HUDEP-2 (cell line): ENCODE data around the gene FHIP2A.
A peak's percentile ranks its signal among the peaks of the same experiment; 100 is the strongest.
"Not testable (repeated sequence)": the region's sequence is repeated elsewhere in the genome, so short reads cannot be mapped to it uniquely, and the experiment has no call there.

Experiments
- DNase-seq, 76 experiments: peaks; one replicate each; lab custom pipeline; 2025; ENCODE audit not compliant: unreplicated experiment in 76 of 76; lab: John Stamatoyannopoulos, UW

The FHIP2A gene

DNA sequence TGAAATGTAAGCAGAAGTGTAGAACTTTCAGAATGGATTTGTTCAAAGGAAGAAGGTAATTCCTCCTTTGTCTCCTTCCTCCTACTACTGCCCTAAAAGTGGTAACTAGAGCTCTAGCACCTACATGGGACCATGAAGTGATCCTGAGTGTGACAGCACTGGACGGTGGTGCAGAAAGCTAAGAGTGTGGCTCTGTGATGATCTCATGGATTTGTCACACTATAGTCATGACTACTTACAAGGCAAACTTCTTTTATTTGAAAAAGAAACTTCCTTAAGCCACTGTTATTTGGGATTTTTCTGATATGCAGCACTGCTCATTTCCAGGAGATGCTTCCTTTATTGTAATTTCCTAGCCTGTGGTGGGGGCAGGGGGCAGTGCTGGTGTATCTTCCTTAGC lies 5.8 kb upstream of the FHIP2A start:
- no peak for DNase-seq

DNA sequence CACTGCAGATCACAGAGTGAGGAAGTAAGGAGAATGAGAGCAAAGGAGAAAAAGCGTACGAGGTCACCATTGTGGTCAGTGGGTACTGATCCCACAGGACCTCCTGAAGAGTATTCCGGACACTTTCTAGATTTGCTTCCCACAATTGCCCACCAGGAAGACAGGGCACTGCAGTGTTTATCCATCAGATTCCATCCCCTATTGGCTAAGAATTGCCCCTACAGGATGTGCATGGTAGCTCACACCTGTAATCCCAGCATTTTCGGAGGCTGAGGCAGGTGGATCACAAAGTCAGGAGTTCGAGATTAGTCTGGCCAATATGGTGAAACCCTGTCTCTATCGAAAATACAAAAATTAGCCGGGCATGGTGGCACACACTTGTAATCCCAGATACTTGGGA lies 5.3 kb upstream of the FHIP2A start:
- no peak for DNase-seq

DNA sequence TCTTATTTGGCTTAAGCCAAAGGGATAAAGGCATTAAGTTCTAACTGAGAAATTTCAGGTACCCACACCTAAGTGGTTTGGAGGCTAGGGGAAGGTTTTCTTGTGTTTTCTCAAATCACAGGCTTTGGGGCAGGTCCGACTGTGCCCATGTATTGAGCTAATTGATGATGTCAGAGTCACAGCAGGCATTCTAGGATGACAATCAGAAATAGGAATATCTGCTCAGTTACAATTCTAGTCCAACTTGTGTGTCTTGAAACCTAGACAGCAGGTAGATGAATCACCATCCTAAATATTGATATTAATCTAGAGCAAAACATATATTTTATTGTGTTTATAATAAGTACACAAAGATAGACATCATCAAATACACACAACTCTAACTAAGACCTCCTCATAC lies 2.3 kb upstream of the FHIP2A start:
- DNase-seq, result no peak

DNA sequence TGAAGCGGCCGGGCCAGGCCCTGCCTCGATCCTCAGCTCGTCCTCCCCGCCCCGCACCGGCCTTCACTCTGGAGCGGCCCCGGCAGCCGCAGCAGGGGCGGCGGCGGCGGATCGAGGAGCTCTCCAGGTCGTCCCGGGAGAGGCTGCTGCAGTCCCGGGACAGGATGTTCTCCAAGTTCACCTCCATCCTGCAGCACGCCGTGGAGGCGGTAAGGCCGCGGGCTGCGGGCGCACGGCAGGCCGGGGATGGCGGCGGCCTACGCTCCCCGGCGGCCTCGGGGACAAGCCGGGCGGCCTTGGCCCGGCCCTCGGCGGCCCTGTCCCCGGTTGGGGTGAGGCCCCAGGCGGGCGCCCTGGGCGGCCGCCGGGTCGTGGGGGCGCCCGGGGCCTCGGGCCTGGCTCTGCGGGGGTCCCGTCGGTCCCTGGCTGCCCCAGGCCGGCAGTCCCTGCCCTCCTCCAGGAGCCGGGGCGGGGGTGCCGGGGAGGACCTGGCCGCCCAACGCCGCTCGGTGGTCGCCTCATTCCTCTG lies 399 bp downstream of the FHIP2A start:
- DNase-seq, result peak in 20 of 76 experiments; percentile 17 to 84 (median 52)

DNA sequence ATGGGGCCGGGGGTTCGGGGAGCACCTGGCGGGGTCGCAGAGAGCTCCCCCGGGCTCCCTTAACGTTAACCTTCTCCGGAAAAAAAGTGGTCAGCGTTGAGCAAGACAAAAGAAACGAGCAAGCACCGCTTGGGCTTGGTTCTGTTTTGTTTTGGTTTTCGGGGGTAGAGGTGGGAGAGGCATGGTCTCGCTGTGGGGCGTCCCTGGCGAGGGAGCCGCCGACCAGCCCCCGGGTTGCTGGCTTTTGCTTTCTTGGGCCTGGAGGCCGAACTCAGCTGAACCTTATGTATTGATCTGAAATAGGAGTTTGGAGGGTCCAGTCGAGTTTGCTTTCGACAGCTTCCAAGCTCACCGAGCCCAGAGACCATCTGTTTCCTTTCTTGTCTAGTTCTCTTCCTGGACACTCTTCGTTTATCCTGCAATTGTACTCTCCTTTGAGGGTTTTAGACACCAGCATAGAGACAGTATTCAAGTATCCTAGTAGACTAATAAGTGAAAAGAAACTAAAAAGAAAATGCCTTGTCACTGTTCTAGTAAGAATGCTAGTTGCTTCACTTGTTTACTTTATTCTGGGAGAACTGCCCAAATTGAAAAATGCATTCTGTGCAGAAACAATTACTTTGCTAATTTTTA lies 980 bp downstream of the FHIP2A start:
- DNase-seq, result peak in 26 of 76 experiments; percentile 3 to 37 (median 18)

DNA sequence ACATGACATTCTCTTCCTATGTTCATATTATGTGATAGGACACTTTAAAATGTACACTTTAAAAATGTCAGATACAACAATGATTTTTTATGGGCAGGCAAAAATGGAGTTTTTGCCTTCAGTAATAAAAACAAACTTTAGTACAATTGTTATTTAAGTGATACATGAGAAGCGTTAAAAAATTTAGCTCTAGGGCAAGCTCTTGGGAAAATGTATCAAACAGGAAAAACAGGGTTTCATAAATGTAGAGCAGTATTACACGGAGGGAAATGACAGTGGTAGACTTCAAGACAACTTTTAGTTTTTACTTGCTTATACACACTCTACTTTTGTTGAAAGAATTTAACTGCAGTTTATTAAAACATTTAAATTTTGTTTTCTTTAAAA lies 1.5 kb downstream of the FHIP2A start:
- DNase-seq, result no peak

DNA sequence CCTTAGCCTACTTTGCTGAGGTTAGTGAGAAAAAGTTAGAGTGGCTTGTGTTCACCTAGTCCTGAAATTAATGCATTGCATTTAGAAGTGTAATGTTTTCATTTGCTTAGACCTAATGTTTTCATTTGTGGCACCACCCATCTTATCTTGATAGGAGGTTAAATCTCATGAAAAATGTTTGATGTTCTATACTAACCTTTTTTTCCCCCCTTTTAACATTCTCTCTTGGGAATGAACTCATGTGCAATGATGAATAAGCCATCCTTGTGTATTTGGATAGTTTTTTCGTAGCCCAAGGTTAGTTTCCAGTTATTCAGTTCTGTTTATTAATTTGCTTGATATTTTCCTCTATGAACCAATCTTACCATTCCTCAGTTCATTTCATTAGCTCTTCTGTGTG lies 2.8 kb downstream of the FHIP2A start:
- DNase-seq, result no peak

DNA sequence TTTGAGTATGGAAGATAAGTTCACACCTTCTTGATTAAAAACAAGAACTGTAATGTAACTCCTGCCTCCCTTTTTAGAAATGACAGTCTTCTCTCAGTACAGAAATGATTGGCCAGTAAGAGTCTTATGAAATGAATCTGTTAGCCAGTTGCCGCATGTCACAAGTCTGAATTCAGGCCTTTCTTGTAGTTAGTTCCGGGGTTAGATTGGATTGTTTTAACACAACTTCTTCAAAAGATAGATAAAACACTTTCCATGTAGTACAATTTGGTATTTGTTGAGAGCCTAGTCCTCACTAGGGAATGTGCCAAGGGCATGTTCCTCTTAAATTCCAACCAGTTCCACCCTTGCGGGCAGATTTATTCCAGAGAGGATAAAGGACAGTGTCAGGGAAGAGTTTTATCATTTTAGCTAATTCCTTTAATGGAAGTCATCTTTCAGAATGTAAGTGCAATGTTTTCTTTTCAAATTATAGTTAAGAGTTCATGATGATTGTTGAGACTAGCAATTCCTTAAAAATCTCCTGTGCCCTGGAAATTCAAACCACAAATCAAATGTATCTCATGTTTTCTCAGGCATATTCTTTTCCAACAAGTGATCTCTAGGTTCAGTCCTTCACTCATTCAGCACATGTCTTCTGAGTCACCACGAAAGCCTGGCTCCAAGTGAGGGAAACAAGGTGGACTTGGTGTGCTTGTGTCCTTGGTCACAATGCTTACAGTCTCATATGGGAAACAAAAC lies 4.1 kb downstream of the FHIP2A start:
- no peak for DNase-seq

DNA sequence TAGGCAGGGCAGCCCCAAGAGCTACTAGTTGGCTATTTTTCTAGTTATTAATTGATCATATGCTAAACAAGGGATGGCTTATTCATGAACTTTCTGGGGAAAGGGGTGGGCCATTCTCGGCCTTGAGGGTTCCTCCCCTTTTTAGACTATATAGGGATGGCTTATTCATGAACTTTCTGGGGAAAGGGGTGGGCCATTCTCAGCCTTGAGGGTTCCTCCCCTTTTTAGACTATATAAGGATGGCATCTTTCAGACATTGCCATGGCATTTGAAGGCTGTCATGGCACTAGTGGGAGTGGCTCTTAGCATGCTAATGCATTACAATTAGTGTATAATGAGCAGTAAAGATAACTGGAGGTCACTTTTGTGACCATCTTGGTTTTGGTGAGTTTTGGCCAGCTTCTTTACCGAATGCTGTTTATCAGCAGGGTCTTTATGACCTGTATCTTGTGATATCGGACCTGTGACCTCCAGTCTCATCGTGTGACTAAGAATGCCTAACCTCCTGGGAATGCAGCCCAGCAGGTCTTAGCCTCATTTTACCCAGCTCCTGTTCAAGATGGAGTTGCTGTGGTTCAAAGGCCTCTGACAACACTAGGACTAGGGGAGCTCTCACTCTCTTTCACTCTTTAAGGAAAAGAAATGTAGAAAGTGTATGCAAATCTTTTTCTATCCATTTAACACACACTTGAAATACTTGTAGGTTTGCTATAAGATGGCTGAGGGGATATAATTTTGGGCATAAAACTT lies 7.8 kb downstream of the FHIP2A start:
- DNase-seq, result no peak

DNA sequence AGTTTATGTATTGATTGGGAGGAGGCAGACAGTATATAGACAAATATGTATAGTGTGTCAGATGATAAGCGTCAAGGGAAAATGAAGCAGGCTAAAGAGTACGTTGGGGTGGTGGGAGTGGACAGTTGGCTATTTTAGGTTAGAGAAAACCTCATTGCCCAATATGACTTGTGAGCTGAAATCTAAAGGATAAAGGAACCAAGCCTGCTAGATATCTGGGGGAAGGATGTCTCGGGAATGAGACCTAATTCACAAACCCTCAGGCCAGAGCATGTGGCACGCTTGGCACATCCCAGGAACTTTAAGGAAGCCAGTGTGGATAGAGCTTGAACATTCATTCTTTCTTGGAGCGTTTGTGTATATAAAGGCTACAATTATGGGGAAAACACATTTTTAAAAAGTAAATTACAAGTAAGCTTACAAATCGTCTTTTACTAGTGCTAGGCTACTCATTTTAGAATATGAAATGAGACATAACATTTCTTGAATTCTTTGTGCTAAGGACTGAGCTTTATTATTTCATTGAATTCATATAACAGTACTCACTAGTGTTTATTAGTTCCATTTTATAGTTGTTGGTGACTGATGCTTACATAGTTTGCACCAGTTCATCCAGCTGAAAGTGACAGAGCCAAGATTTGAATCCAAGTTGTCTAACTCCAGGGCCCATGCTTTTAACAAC lies 9.7 kb downstream of the FHIP2A start:
- no peak for DNase-seq

DNA sequence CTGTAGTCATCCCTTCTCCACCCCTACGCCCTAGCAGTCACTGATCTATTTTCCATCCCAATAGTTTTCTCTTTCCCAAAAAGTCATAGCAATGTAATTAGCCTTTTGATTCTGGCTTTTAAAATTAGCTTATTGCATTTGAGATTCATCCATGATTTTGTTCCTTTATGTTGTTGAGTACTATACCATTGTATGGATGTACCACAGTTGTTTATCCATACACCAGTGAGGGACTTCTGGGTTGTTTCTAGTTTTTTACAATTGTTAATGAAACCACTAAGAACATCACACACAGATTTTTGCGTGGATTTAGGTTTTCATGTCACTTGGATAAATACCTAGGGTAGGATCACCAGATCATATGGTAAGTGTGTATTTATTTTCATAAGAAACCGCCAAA lies 16.1 kb downstream of the FHIP2A start:
- no peak for DNase-seq

DNA sequence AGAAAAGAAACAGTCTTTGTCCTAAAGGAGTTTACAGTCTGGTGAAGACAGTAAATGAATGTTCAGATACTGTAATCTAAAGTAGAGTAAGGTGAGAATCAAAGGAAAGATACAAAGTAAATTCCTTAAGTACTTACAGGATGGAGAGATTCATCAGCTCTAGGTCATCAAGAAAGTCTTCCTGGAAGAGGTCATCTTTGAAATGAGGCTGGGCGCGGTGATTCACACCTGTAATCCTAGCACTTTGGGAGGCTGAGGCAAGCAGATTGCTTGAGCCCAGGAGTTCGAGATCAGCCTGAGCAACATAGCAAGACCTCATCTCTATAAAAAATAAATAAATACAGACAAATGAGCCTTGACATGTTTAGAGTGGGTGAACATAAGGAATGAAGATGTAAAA lies 18.3 kb downstream of the FHIP2A start:
- DNase-seq, result no peak

DNA sequence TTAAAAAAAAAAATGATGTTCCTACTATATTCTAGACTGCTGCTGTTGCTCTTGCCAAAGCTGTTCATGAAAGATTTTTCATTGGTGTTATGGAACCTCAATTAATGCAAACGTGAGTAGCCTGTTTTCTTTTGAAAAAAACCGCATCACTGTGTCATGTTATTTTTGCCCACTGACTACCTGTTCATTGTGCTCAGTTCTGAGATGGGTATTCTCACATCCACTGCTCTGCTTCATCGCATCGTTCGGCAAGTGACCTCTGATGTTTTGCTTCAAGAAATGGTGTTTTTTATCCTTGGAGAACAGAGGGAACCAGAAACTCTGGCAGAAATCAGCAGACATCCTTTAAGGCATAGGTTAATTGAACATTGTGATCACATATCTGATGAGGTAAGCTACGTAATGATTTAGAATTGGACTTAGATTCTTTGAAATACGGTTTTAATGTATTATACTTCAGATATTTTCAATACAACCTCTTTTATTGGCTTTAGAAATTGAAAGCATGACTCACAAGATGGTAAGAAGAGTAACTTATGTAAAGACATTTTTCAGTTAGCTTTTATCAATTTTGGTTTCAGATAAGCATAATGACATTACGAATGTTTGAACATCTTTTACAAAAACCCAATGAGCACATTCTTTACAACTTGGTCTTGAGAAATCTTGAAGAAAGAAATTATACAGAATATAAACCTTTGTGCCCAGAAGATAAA lies 24.6 kb downstream of the FHIP2A start:
- no peak for DNase-seq

DNA sequence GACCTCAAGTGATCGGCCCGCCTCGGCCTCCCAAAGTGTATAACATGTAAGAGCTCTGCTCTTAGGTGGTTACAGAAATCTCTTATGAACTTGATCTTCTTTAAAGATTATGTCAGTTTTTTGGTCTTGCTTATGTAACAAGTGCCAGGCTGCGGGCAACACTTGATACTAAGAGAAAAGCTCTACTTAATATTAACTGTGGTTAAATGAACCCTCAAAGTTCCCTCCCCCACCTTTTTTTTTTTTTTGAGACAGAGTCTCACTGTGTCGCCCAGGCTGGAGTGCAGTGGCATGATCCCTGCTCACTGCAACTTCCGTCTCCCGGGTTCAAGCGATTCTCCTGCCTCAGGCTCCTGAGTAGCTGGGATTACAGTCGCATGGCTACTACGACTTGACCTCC lies 25.9 kb downstream of the FHIP2A start:
- not testable (repeated sequence) for DNase-seq

DNA sequence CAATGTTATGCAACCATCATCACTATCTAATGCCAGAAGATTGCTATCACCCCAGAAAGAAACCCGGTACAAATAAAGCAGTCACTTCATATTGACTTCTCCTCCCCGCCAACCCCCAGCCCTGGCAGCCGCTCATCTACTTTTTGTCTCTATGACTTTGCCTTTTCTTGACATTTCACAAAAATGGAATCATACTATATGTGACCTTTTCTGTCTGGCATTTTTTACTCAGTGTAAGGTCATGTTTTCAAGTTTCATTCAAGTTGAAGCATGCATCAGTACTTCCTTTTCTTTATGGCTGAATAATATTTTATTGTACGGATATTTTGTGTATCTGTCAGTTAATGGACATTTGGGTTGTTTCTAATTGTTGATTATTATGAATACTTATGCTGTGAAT lies 28.1 kb downstream of the FHIP2A start:
- no peak for DNase-seq

DNA sequence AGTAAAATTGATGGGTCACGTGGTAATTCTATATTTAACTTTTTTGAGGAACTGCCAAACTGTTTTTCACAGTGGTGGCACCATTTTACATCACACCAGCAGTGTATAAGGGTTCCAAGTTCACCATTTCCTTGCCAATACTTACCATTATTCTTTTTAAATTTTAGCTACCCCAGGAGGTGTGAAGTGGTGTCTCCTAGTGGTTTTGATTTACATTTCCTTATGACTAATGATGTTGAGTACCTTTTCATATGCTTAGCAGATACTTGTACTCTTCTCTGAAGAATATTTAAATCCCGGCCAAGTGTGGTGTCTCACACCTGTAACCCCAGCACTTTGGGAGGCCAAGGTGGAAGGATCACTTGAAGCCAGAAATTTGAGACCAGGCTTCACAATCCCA lies 28.5 kb downstream of the FHIP2A start:
- DNase-seq, result no peak

DNA sequence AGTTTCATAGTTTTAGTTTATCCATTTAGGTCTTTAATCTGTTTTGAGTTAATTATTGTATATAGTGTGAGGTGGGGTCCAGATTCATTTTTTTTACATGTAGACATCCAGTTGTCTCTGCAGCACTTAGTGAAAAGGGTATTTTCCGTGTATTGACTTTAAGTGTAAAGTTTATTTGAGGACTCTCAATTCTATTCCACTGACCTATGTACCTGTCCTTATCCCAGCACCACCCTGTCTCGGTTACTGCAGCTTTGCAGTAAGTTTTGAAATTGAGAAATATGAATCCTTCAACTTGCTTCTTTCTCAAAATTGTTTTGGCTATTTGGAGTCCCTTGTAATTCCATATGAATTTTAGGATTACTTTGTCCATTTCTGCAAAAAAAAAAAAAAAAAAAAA lies 29.8 kb downstream of the FHIP2A start:
- DNase-seq, result no peak

DNA sequence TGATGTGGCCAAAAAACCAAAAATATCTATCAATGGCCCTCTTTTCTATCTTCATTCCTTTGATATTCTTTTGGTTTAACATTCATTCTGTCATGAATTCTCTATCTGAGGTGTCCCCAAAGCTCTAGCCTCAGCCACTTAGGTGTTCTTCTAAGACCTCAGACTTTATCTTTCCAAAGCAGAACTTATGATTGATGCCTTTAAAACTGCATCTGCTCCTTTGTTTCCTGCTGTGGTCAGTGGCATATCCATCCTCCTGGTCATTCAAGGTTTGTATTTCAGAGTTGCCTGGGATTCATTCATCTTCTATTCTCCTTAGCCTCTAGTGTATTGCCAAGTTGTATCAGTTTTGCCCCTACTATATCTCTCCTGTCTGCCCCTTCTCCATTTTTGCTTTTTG lies 30.6 kb downstream of the FHIP2A start:
- DNase-seq, result no peak

DNA sequence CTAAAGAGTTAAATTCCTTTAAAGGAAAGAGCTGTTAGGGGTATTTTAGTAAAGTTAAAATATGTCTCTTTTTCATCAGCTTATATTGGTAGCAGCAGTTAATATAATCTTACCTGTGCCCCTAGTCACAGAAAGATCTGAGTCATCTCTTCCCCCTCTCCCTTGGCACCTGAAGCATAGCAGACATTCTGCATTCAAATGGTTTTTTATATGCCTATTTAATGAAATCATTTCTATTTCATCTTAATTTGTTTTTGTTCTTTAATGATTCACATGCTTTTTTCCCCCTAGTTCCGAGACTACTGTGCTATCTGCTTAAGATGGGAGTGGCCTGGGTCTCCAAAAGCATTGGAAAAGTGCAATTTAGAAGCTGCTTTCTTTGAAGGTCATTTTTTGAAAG lies 33.3 kb downstream of the FHIP2A start:
- DNase-seq, result no peak

DNA sequence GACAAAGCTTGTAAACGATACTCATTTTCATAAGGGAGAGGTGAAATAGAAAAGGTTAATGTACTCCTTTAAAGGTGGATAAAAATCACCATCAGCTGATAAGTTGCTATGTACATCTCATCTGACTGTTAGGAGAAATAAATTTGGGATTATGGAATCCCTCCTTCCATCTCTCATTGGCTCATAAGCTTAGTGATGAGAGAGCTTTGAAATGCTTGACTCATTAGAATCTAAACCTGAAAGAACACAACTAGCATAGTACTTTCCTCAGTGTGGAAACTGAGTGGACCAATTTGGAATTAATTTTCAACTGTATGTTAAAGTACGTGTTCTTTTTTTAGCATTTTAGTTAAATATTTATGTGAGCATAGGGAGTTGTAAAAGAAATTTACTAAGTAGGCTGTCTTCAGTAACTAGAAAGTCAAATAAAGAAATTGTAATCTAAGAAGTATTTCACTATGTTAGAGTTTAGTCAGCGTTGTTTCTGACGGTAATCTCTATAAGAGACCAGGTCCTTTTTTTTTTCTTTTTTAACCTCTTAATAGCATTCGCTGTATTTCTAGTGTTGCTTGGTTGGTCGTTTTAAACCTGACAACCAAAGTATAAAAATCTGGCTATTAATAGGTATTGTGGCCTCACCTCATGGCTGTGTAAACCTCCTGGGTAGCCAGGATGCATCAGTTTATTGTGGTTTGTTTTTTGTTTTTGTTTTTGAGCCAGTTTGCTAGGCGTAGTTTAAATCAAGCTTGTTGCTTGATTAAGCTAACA lies 34.4 kb downstream of the FHIP2A start:
- no peak for DNase-seq
